NT2/D1 (cell line): ENCODE measurements around the gene COX6A2.

Source experiments
- DNase-seq: peaks from one replicate; pipeline ENCODE4 v3.0.0-alpha.2; 2011; ENCODE audit warnings: low read depth, low spot score
- H3K27me3 ChIP-seq: 2 replicates; pipeline ENCODE4 v1.6.0; 2011; ENCODE audit warnings: mild to moderate bottlenecking; ENCODE audit not compliant: insufficient read length, insufficient read depth
- H3K36me3 ChIP-seq: 2 replicates; pipeline ENCODE4 v1.6.1; 2011; ENCODE audit warnings: mild to moderate bottlenecking, low read length, mixed read lengths; ENCODE audit not compliant: insufficient read depth, insufficient read length
- H3K4me1 ChIP-seq: 2 replicates; pipeline ENCODE4 v1.5.1; 2011; ENCODE audit not compliant: insufficient read depth, insufficient read length
- H3K4me3 ChIP-seq: 2 replicates; pipeline ENCODE4 v1.5.1; 2011; ENCODE audit warnings: low read depth; ENCODE audit not compliant: insufficient read length
- H3K9ac ChIP-seq: 2 replicates; pipeline ENCODE4 v1.6.0; 2011; ENCODE audit warnings: low read depth; ENCODE audit not compliant: insufficient read length
- H3K9me3 ChIP-seq: 2 replicates; pipeline ENCODE4 v1.5.1; 2011; ENCODE audit warnings: mild to moderate bottlenecking, low read length; ENCODE audit not compliant: insufficient read depth
- SUZ12 ChIP-seq: IDR thresholded peaks from 2 replicates; pipeline ENCODE4 v1.6.1; 2011; ENCODE audit not compliant: insufficient read length, insufficient read depth; ENCODE audit errors: extremely low read depth
- YY1 ChIP-seq: IDR thresholded peaks from 2 replicates; pipeline ENCODE4 v1.6.1; 2011; ENCODE audit not compliant: insufficient read length, insufficient read depth
- ZNF274 ChIP-seq: IDR thresholded peaks from 2 replicates; pipeline ENCODE4 v1.6.1; 2011; ENCODE audit warnings: mild to moderate bottlenecking, low read depth, low read length

Gene COX6A2

GRCh38 chr16:31467151-31467773 lies 39.1 kb upstream of the COX6A2 start:
- no peaks in the 10 kb centered on the region for H3K9me3 ChIP-seq
- H3K4me1 ChIP-seq = peaks cover 4% of the 10 kb centered on the region
- no peak overlapping the region for H3K4me3 ChIP-seq
- peaks cover 2% of the 10 kb centered on the region for H3K27me3 ChIP-seq
- TF ChIP-seq ZNF274 (no peak), SUZ12 (no peak), YY1 (no peak)
- no peak for DNase-seq
- no peak overlapping the region for H3K9ac ChIP-seq
- H3K36me3 ChIP-seq = peaks cover 46% of the 10 kb centered on the region

- Histone ChIP-seq H3K4me1 (peaks cover 4% of the 10 kb centered on the region), H3K4me3 (no peak overlapping the region), H3K27me3 (no peaks in the 10 kb centered on the region), H3K36me3 (peaks cover 53% of the 10 kb centered on the region), H3K9ac (no peak overlapping the region), H3K9me3 (no peaks in the 10 kb centered on the region)
- DNase-seq = no peak
- no peak for TF ChIP-seq ZNF274
- no peak for TF ChIP-seq YY1
- no peak for TF ChIP-seq SUZ12
These were observed 38.3 kb upstream of the COX6A2 start for GRCh38 chr16:31466381-31466841.

GRCh38 chr16:31465788-31466370 lies 37.7 kb upstream of the COX6A2 start:
- TF ChIP-seq YY1 (no peak), ZNF274 (no peak), SUZ12 (no peak)
- Histone ChIP-seq H3K4me3 (no peak overlapping the region), H3K9ac (no peak overlapping the region), H3K4me1 (no peaks in the 10 kb centered on the region), H3K27me3 (no peaks in the 10 kb centered on the region), H3K9me3 (no peaks in the 10 kb centered on the region), H3K36me3 (peaks cover 53% of the 10 kb centered on the region)
- DNase-seq = no peak

GRCh38 chr16:31464781-31465260 lies 36.7 kb upstream of the COX6A2 start:
- no peaks in the 10 kb centered on the region for H3K9me3 ChIP-seq
- DNase-seq = no peak
- no peak for TF ChIP-seq YY1
- TF ChIP-seq ZNF274 = no peak
- TF ChIP-seq SUZ12 = no peak
- H3K27me3 ChIP-seq = no peaks in the 10 kb centered on the region
- no peaks in the 10 kb centered on the region for H3K4me1 ChIP-seq
- H3K4me3 ChIP-seq = no peak overlapping the region
- H3K36me3 ChIP-seq = peaks cover 53% of the 10 kb centered on the region
- H3K9ac ChIP-seq = no peak overlapping the region

GRCh38 chr16:31464348-31464769 lies 36.2 kb upstream of the COX6A2 start:
- H3K9me3 ChIP-seq = no peaks in the 10 kb centered on the region
- TF ChIP-seq ZNF274 = no peak
- no peak for TF ChIP-seq YY1
- no peak for TF ChIP-seq SUZ12
- no peaks in the 10 kb centered on the region for H3K27me3 ChIP-seq
- no peak for DNase-seq
- no peaks in the 10 kb centered on the region for H3K4me1 ChIP-seq
- no peak overlapping the region for H3K4me3 ChIP-seq
- no peak overlapping the region for H3K9ac ChIP-seq
- peaks cover 53% of the 10 kb centered on the region for H3K36me3 ChIP-seq

GRCh38 chr16:31461921-31462804 lies 34.0 kb upstream of the COX6A2 start:
- Histone ChIP-seq H3K4me3 (no peak overlapping the region), H3K4me1 (peaks cover 8% of the 10 kb centered on the region), H3K9ac (no peak overlapping the region), H3K9me3 (no peaks in the 10 kb centered on the region; the same call in 1 of the 2 replicates), H3K27me3 (no peaks in the 10 kb centered on the region), H3K36me3 (peaks cover 64% of the 10 kb centered on the region)
- DNase-seq = no peak
- TF ChIP-seq ZNF274 = no peak
- no peak for TF ChIP-seq SUZ12
- TF ChIP-seq YY1 = no peak
